Measurements from ENCODE around the gene TSC2. TPM values are rescaled to one million over a fixed set of nuclear protein-coding genes. Genes with fewer than 3 reads are reported as not detected.

The TSC2 gene
- polyA plus RNA-seq, 4 donors = 121 to 152 (median 136) TPM

GRCh38 chr16:2082983-2083364 lies 35.2 kb downstream of the TSC2 start:
- DNase-seq (ENCODE audit: low read depth in 4 of 4, low spot score in 3 of 4) = peak in 2 of 4 donors; percentile 43 to 69

DNA sequence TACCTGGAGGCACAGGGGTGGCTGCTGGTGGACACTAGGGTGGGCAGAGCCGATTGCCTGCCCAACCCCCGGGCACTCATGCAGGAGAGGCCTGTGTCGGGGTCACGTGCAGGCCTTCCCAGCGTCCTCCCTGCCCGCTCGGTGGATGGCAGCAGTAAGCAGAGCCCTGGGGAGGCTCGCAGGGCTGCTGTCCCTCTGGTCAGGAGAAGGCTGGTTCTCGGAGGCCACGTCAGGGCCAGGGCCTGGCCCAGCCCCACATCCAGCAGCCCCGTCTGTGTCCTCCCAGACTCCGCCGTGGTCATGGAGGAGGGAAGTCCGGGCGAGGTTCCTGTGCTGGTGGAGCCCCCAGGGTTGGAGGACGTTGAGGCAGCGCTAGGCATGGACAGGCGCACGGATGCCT lies 35.6 kb downstream of the TSC2 start:
- DNase-seq (ENCODE audit: low read depth in 4 of 4, low spot score in 3 of 4) = no peak

GRCh38 chr16:2083876-2084780 lies 36.3 kb downstream of the TSC2 start:
- DNase-seq (ENCODE audit: low read depth in 4 of 4, low spot score in 3 of 4) = no peak

- DNase-seq (ENCODE audit: low read depth in 4 of 4, low spot score in 3 of 4) = no peak
Measured at GRCh38 chr16:2084895-2085625, 37.3 kb downstream of the TSC2 start.

- DNase-seq (ENCODE audit: low read depth in 4 of 4, low spot score in 3 of 4) = no peak
Measured at GRCh38 chr16:2085669-2086068, 37.9 kb downstream of the TSC2 start.

DNA sequence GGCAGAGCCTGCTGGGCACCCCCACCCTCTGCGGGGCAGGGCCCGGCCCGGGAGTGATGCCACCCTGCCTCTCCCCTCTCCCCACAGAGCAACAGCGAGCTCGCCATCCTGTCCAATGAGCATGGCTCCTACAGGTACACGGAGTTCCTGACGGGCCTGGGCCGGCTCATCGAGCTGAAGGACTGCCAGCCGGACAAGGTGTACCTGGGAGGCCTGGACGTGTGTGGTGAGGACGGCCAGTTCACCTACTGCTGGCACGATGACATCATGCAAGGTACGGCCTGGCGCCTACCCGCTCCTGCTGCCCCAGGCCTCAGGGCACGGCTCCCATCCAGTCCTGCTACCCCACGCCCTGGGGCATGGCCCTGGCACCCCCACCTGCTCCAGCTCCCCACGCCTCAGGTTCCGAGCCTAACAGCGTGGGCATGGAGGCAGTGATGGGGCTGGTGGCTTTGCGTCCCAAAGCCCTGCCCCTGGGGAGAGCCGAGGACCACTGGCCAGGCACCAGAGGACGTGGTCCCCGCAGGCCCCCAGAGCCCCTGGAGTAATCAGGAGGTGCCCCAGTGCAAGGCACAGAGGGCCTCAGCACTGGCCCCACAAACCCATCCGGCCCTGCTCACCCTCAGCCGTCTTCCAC lies 38.4 kb downstream of the TSC2 start:
- DNase-seq (ENCODE audit: low read depth in 4 of 4, low spot score in 3 of 4) = no peak

DNA sequence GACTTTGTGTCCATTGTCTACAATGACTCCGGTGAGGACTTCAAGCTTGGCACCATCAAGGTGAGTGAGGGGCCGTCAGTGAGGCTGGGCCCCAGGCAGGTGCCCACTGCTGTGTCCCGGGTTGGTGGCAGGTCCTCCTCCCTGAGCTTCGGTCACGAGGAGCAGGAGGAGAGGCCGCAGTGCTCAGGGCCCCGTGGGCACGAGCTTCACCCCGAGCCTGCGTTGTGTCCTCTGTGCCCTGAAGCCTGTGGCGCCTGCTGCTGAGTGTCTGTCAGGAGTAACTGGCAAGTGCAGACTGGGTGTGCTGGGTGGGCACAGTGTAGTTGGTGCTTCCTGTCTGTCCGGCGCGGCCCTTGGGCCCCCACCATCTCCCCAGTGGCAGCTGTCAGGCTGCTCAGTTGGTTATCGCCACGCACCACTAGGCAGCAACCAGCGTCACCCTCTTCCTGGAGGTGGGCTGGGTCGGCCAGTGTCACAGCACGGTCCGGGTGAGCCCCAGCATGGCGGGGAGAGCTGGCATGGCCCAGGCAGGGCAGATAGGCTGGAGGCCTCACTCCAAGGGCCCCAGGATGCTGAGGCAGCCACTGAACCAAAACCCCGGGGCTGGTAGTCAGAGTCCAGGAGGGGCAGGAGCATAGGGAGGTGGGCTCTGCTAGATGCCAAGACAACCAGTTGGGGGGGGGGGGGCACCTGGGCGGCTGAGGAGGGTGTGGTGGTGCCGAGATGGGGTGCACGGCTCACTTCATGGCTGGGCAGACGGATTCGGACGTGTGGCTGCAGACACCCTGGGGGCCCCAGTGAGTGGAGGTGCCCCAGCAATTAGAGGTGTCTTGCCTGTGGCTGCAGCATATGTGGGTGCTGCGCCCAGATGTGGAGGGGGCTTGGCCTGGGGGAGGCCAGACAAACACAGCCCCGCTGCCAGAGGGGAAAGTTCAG lies 39.3 kb downstream of the TSC2 start:
- no peak for DNase-seq (ENCODE audit: low read depth in 4 of 4, low spot score in 3 of 4)

GRCh38 chr16:2087748-2088631 lies 40.2 kb downstream of the TSC2 start:
- DNase-seq (ENCODE audit: low read depth in 4 of 4, low spot score in 3 of 4) = no peak

DNA sequence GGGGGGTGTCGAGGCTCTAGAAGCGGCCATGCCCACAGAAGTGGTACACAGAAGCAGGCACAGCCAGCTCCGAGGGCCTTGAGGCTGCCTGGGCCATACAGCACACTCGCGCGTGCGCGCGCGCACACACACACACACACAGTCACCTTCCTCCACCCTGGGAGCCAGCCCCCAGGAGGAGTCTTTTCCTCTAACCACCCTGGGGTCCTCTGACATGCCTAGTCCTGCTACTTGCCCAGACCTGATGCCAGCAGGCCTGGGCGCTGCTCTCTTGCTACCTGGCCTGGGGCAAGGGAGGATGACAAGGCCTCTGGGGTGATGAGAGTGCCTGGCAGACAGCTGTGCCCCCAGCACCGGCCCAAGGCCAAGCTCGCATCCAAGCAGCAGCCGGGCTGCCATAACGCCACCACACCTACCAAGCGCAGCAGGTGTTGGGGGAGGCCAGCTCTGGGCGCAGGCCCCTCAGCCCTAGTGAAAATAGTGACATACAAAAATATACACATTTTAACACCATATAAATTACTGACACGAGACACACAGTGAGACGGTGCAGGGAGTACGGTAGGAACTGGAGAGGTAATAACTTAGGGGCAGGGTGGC lies 41.1 kb downstream of the TSC2 start:
- no peak for DNase-seq (ENCODE audit: low read depth in 4 of 4, low spot score in 3 of 4)

DNA sequence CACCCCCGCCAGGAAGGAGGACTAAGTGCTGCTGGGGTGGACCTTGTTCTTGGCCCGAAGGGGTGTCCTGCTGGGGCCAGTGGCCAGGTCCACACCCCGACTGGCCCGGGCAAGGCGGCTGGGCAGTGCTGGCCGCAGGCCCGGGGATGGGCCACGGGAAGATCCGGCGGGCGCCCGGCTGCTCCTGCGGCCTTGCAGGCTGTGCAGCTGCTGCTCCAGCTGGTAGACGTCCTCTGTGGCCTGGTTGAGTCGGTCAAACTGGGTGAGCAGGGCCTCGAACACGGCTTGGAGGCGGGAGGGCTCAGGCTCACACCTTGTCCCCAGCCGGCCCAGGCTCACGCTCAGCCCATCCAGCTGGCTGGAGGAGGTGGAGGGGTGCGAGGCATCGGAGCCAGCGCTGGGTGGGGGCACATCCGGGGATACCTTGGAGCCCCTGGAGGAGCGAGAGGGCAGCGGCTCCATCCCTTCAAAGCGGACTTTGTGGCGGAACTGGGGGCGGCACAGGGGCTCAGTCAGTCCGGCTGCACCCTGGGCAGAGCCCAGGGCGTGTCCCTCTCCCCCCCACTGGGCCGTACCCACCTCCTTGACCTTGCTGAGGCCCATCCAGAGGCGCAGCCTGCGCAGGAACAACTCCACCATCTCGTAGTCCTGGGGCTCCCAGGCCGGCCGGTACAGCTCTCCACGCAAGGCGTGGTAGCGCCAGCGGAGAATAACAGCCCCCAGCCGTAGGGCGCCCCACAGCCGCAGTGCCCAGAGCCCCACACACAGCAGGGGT lies 42.1 kb downstream of the TSC2 start:
- no peak for DNase-seq (ENCODE audit: low read depth in 4 of 4, low spot score in 3 of 4)

DNA sequence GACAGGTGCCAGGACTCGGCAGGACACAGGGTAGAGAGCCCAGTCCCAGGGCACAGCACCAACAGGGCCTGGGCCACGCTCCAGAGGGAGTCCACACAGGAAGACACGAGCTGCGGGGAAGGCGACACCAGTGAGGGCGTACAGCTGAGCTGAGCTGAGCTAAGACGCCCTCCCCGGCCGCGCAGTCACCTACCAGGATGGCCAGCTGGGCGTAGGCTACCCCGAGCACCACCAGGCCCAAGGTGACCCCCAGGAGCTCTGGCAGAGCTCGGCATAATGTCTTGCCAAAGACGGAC lies 42.6 kb downstream of the TSC2 start:
- no peak for DNase-seq (ENCODE audit: low read depth in 4 of 4, low spot score in 3 of 4)

DNA sequence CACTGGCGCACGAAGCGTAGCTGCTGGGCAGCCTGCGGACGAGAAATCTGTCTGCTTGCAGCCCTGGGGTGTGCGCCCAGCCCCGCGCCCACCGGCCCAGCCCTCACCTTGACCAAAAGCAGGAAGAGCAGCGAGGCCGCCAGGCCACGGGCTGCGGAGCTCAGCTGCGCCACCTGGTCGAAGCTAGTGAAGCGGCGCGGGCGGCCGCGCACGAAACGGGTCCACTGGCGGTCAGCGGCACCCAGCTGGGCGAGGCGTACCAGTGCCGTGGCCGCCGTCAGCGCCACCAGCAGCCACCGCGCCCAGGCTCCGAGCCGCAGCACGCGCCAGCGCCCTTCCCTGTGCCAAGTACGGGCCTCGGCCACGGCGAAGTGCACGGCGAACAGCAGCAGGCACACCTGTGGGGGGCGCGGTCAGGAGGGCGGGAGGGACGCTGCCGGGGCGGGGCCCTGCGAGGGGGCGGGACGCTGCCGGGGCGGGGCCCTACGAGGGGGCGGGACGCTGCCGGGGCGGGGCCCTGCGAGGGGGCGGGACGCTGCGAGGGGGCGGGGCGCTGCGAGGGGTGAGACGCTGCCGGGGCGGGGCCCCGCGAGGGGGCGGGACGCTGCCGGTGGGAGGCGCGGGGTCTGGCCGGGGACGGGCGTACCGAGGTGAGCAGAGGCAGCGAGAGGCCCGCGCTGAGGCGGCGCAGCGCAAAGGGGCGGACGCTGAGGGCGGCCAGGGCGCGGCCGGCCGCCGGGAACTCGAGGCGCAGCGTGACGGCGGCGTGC lies 43.2 kb downstream of the TSC2 start:
- peak; percentile 56 to 71 (median 67) for DNase-seq (ENCODE audit: low read depth in 4 of 4, low spot score in 3 of 4)

DNA sequence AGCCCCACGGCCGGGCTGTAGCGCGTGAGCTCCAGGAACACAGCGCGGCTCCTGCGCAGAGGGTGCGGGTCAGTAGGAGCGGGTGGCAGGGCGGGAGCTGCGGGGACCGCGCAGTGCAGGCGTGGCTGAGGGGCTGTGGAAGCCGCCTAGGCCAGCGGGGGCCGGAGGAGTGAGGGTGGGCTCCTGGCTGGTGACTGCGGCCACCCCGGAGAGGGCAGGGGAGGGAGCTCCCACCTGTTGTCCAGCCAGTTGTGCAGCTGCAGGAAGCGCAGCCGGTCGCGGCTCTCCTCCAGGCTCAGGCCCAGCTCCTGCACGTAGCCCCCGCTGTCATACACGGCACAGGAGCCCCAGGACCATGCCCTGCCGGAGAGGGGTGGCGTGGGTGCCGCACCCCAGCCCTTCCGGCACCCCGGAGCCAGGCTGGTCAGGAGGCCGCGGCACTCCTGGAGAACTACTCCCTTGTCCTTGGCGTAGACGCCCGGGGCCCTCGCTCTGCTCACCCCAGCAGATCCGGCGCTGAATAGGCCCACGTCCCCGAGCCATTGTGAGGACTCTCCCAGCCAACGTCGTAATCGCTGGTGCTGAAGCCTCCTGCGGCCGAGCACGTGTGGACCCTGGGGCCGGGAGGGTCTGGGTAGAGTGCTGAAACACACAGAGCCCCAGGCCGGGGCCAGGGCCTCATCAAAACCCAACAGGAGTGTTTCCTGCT lies 43.9 kb downstream of the TSC2 start:
- DNase-seq (ENCODE audit: low read depth in 4 of 4, low spot score in 3 of 4) = no peak

DNA sequence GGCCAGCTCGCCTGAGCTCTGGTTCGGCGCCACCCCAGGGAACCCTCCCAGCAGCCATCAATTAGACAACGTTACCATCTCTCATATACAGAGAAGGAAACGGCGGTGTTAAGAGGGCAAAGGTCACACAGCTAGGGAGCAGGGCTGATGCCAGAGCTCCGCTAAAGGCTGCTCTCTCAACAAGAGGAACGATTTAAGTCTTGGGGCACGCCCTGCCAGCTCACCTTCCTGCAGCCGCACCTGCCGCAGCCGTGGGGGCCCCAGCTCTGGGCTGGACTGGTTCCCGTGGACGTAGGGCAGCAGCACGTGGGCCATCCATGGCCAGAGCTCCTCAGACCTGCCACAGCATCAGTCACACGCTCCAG lies 44.5 kb downstream of the TSC2 start:
- DNase-seq (ENCODE audit: low read depth in 4 of 4, low spot score in 3 of 4) = no peak

DNA sequence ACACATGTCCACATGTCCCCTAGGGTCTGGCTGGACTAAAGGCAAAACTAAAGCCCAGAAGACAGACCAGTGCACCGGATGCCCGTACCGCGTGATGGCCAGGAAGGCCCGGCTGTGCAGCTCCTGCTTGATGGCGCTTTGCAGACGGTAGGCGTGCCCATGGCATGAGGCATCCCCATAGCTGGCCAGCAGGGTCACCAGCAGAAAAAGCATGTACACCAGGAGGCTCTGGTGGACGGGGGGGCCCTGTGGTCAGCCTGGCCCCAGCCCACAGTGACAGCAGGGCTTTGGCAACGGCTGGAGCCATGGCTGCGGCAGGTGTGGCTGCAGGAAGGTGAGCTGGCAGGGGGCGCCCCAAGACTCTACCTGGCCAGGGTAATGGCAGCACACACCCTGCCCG lies 45.1 kb downstream of the TSC2 start:
- DNase-seq (ENCODE audit: low read depth in 4 of 4, low spot score in 3 of 4) = no peak

DNA sequence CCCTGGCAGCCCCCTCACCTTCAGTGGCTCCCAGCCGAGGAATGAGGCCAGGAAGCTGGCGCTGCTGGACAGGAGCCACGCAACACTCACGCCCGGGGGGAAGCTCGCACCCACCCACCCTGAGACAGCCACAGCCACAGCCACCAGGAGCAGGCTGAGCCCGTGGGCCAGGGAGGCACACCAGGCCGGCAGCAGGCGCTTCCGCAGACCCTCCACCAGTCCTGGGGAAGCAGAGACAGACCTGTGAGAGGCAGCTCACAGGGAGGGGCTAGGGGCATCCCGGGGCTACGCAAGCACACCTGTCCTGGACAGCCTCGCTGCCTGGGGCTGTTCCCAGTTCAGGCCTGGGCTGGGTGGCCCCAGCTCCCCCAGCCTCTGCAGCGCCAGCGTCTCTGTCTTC lies 46.0 kb downstream of the TSC2 start:
- DNase-seq (ENCODE audit: low read depth in 4 of 4, low spot score in 3 of 4) = no peak

DNA sequence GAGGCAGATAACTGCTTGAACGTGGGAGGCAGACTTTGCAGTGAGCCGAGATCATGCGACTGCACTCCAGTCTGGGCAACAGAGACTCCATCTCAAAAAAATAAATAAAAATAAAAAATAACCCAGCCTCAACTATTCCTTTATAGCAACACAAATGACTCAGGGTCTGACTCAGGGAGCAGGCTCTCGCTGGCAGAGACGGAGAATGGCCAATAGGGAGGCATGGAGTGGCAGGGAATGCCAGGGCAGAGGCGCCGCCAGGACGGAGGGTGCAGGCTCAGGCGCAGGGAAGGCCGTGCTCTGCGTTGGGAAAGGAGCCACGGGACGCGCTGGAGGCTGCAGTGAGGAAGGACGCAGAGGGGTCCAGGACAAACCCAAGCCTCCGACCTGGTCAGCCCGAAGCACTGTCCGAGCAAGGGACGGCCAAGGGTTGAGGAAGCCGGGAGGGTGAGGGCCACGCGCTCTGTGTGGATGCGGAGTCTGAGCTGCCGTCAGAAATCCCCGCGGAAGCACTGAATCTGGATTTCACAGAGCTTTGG lies 47.6 kb downstream of the TSC2 start:
- DNase-seq (ENCODE audit: low read depth in 4 of 4, low spot score in 3 of 4) = no peak

Measured in right renal pelvis (tissue), 4 donors.